Gastrocnemius medialis (tissue), 4 donors: Measurements from ENCODE around the gene RAPGEF1.
A peak's percentile ranks its signal among the peaks of the same experiment; 100 is the strongest.

Experiments
- CTCF ChIP-seq, 5 experiments: fragments of 450-650 bp in 3 of 5; fragments of 200-600 bp in 2 of 5; sonication (generic) in 2 of 5; IDR thresholded peaks in 4 of 5; conservative IDR thresholded peaks in 1 of 5; 1 replicate in 4 of 5; 2 replicates in 1 of 5; pipeline ENCODE4 v1.5.1; 2016 to 2019; ENCODE audit warnings: antibody characterized with exemption in 5 of 5, mild to moderate bottlenecking in 3 of 5, moderate library complexity in 3 of 5
- POLR2A ChIP-seq, 2 donors: fragments of 450-650 bp; IDR thresholded peaks; one replicate each; pipeline ENCODE4 v1.6.1; 2017; ENCODE audit warnings: antibody characterized with exemption in 2 of 2, mild to moderate bottlenecking in 2 of 2, moderate library complexity in 2 of 2

GRCh38 chr9:131608493-131609037 lies 131.3 kb downstream of the RAPGEF1 start:
- no peak for TF ChIP-seq CTCF (IDR thresholded peaks at IDR 0.05 in 4 of 5, conservative IDR thresholded peaks at IDR 0.05 in 1 of 5)
- TF ChIP-seq POLR2A (IDR thresholded peaks at IDR 0.05), result peak in 1 of 2 donors; percentile 9
